GM12801 (cell line): ENCODE results near the gene ZNF236.

ENCODE experiments used
- TF ChIP-seq, protein P1 (sequence below): IDR thresholded peaks from one replicate; pipeline ENCODE4 v1.5.1; 2011; ENCODE audit warnings: control low read depth; ENCODE audit not compliant: insufficient read length; ENCODE audit errors: extremely low read depth

Gene ZNF236

DNA sequence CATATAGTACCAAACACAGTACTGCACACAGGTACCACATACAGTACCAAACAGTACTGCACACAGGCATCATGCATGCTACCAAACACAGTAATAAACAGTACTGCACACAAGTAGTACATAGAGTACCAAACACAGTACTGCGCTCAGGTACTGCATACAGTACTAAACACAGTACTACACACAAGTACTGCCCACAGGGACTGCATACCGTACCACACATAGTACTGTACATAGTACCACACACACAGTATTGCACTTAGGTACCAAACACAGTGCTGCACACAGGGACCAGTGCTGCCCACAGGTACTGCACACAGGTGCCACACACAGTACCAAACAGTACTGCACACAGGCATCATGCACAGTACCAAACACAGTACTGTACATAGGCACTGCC, 74.9 kb downstream of the ZNF236 start:
- TF ChIP-seq, protein P1, sequence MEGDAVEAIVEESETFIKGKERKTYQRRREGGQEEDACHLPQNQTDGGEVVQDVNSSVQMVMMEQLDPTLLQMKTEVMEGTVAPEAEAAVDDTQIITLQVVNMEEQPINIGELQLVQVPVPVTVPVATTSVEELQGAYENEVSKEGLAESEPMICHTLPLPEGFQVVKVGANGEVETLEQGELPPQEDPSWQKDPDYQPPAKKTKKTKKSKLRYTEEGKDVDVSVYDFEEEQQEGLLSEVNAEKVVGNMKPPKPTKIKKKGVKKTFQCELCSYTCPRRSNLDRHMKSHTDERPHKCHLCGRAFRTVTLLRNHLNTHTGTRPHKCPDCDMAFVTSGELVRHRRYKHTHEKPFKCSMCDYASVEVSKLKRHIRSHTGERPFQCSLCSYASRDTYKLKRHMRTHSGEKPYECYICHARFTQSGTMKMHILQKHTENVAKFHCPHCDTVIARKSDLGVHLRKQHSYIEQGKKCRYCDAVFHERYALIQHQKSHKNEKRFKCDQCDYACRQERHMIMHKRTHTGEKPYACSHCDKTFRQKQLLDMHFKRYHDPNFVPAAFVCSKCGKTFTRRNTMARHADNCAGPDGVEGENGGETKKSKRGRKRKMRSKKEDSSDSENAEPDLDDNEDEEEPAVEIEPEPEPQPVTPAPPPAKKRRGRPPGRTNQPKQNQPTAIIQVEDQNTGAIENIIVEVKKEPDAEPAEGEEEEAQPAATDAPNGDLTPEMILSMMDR, result no peak

DNA sequence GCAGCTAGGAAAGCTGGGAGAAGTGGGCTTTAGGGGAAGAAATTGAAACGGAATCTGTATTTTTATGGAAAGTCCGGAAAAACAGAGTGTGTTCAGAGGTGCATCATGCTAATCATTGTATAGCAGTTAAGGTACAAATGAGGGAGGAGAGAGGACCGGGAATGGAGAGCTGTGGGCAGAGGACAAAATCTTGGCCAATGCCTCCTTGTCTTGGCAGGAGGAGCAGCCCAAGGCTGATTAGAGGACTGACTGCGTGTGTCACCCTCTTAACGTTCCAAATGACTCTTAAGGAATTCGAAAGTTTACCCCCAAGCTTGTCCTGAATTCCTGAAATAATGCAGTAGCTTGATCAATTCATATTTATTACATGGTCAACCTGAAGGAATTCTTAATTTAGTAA, 81.0 kb downstream of the ZNF236 start:
- TF ChIP-seq, protein P1, result no peak

DNA sequence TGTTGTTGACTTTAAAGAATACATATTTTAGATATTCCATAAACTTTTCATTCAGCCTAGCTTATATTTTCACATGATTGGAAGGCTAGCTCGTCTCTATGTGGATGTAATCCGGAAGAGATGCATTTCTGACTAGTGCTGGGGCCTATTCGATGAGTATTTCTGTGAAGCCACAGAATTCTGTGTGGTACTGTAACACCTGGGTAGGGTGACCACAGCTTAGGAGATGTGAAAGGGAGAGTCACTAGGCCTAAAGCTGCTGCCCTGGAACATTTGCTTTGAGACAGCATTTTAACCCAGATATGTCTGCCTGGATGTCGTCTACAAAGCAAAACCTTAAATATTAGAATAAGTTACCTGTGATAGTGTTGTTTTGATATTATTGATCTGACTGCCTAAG, 83.5 kb downstream of the ZNF236 start:
- TF ChIP-seq, protein P1, result no peak

DNA sequence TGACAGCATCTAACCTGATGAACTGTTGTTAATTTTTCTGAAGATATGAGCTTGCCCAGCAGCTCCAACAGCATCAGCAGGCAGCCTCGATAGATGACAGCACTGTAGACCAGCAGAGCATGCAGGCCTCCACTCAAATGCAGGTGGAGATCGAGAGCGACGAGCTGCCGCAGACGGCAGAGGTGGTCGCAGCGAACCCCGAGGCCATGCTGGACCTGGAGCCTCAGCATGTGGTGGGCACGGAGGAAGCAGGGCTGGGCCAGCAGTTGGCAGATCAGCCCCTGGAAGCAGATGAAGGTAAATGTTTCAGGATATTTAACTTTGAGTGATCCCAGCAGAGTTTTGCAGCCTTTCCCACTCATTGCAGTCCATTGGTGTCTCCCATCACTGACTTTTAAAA, 85.9 kb downstream of the ZNF236 start:
- TF ChIP-seq, protein P1, result no peak

DNA sequence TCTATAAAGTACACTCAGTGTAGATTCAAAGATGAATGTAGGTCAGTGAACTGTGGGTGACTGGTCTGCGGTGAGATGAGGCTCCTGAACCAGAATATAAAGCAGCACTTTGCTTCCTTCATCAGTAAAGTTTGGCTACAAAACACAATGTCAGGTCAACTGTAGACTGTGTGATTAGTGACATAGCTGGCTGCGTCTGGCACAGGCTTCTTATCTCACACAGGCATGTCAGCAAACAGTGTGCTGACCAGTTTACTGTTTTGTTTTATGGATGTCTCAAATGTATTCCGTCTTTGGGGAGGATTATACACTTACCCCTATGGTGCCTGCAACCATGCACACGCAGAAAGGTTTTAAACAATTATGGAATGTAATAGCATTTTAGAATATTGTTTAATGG, 87.1 kb downstream of the ZNF236 start:
- TF ChIP-seq, protein P1, result no peak

DNA sequence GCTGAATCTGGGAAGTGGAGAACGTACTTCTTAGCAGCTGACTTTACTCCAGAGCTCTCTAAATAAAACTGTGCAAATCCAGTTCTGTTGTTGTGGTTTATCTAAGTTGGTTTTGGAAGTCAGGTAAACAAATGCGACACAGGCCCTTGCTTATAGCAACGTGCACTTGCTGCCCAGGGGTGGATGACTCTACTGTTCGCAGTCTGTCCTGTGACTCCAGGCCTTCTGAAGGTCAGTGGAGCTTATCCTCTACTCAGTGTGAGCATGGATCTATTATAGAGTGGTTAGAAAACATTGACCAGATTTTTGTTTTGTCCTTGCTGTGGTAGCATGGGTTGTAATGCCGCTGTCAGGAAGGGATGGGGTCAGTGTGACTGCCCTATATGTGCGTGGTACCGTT, 89.1 kb downstream of the ZNF236 start:
- TF ChIP-seq, protein P1, result no peak

DNA sequence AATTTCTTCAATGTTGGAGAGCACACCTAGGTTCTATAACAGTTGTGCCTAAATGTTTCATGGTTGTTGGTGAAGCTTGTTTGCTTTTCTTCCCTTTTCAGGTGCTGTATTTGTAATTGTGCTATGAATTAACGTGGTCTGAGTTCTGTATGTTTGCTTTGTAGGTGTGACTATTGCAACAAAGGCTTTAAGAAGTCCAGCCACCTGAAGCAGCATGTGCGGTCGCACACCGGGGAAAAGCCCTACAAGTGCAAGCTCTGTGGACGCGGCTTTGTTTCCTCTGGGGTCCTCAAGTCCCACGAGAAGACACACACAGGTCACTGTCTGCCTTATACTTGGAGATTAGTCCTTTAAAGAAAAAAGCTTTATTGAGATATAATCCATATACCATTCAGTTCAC, 91.2 kb downstream of the ZNF236 start:
- TF ChIP-seq, protein P1, result no peak

DNA sequence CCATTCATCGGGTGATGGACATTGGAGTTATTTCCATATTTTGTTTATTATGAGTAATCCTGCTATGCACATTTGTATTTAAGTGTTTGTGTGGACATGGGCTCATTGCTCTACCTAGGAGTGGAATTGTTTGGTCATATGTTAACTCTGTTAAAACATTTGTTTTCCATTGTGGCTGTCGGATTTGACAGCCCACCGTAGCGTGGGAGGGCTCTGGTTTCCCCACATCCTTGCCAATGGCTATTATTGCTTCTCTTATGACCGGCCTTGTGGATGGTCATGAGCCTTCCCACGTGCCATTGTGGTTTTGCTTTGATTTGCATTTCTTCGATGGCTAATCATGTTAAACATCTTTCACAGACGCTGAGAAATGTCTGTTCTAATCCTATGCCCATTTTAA, 92.0 kb downstream of the ZNF236 start:
- TF ChIP-seq, protein P1, result no peak
